Measurements from ENCODE around the gene GALNT2. TPM values are rescaled to one million over a fixed set of nuclear protein-coding genes. Genes with fewer than 3 reads are reported as not detected.

Gene GALNT2
- total and polyA plus RNA-seq, 3 donors from 2014 or later: 63.0 to 135 (median 114) TPM

GRCh38 chr1:230312676-230313075, 245.6 kb downstream of the GALNT2 start:
- Histone ChIP-seq H3K4me3 (no peak overlapping the region), H3K27me3 (no peaks in the 10 kb centered on the region), H3K27ac (no peak overlapping the region), H3K9me3 (no peaks in the 10 kb centered on the region), H3K36me3 (ENCODE audit: low read depth, missing control alignments) (no peaks in the 10 kb centered on the region), H3K4me1 (peaks cover 3% of the 10 kb centered on the region)
- intact Hi-C loops (cut with DNase I; ENCODE audit: low total_unique reads): loop anchor here (5.0 kb wide), 1 partner anchor 650 kb away; no protein-coding TSS in a partner anchor
- TF ChIP-seq POLR2A (IDR thresholded peaks at IDR 0.05): no peak
- no peak for TF ChIP-seq CTCF (IDR thresholded peaks at IDR 0.05)
- no peak for DNase-seq
- WGBS, 2 donors: 77 to 80% methylated on average over 3 of the region's 3 CpGs

- no peak overlapping the region for H3K27ac ChIP-seq
- TF ChIP-seq CTCF (IDR thresholded peaks at IDR 0.05) (no peak), POLR2A (IDR thresholded peaks at IDR 0.05) (no peak)
- 75 to 81% methylated on average over 12 of the region's 12 CpGs for WGBS, 2 donors
- DNase-seq: no peak
- intact Hi-C loops (cut with DNase I; ENCODE audit: low total_unique reads): loop anchor here (5.0 kb wide), 1 partner anchor 651 kb away; no protein-coding TSS in a partner anchor
- no peaks in the 10 kb centered on the region for H3K27me3 ChIP-seq
- H3K4me3 ChIP-seq: no peak overlapping the region
- H3K9me3 ChIP-seq: no peaks in the 10 kb centered on the region
- no peaks in the 10 kb centered on the region for H3K4me1 ChIP-seq
- H3K36me3 ChIP-seq (ENCODE audit: low read depth, missing control alignments): no peaks in the 10 kb centered on the region
These were observed 246.6 kb downstream of the GALNT2 start for GRCh38 chr1:230313453-230314141.

GRCh38 chr1:230314142-230314470, 247.1 kb downstream of the GALNT2 start:
- TF ChIP-seq POLR2A (IDR thresholded peaks at IDR 0.05): no peak
- no peak for TF ChIP-seq CTCF (IDR thresholded peaks at IDR 0.05)
- H3K27me3 ChIP-seq: no peaks in the 10 kb centered on the region
- H3K27ac ChIP-seq: no peak overlapping the region
- no peaks in the 10 kb centered on the region for H3K36me3 ChIP-seq (ENCODE audit: low read depth, missing control alignments)
- no peak overlapping the region for H3K4me3 ChIP-seq
- intact Hi-C loops (cut with DNase I; ENCODE audit: low total_unique reads): loop anchor here (5.0 kb wide), 1 partner anchor 652 kb away; no protein-coding TSS in a partner anchor
- H3K9me3 ChIP-seq: no peaks in the 10 kb centered on the region
- WGBS, 2 donors: 72 to 91% methylated on average over 8 of the region's 8 CpGs
- no peak for DNase-seq
- H3K4me1 ChIP-seq: no peaks in the 10 kb centered on the region

GRCh38 chr1:230315099-230315498, 248.1 kb downstream of the GALNT2 start:
- DNase-seq: no peak

More at GRCh38 chr1:230315099-230315498, 248.1 kb downstream of the GALNT2 start:
- Histone ChIP-seq H3K9me3 (no peaks in the 10 kb centered on the region), H3K4me3 (no peak overlapping the region), H3K27me3 (no peaks in the 10 kb centered on the region), H3K36me3 (ENCODE audit: low read depth, missing control alignments) (no peaks in the 10 kb centered on the region), H3K27ac (no peak overlapping the region), H3K4me1 (no peaks in the 10 kb centered on the region)
- no peak for TF ChIP-seq CTCF (IDR thresholded peaks at IDR 0.05)
- intact Hi-C loops (cut with DNase I; ENCODE audit: low total_unique reads): no loop called here
- 86 to 90% methylated on average over 2 to 6 of the region's 6 CpGs for WGBS, 2 donors
